ENCODE data around the gene TBXAS1.

The TBXAS1 gene

GRCh38 chr7:139855498-139856270 lies 26.6 kb downstream of the TBXAS1 start:
- Histone ChIP-seq H3K36me3 (ENCODE audit: control insufficient read depth, insufficient read depth, low read length, severe bottlenecking) (no peaks in the 10 kb centered on the region), H3K9me3 (ENCODE audit: control insufficient read depth, low read length) (peaks cover 3% of the 10 kb centered on the region), H3K4me1 (ENCODE audit: control insufficient read depth, insufficient read depth, low read length) (peaks cover 33% of the 10 kb centered on the region), H3K4me3 (ENCODE audit: low read length) (no peak overlapping the region), H3K27me3 (replicated peaks; ENCODE audit: control insufficient read depth, insufficient read depth, low read length) (no peaks in the 10 kb centered on the region), H3K9ac (ENCODE audit: low read length) (no peak overlapping the region)
- DNase-seq (ENCODE audit: low read depth): no peak

GRCh38 chr7:139857791-139858190 lies 28.7 kb downstream of the TBXAS1 start:
- no peak for DNase-seq (ENCODE audit: low read depth)
- peaks cover 23% of the 10 kb centered on the region for H3K4me1 ChIP-seq (ENCODE audit: control insufficient read depth, insufficient read depth, low read length)
- no peak overlapping the region for H3K9ac ChIP-seq (ENCODE audit: low read length)
- H3K27me3 ChIP-seq (replicated peaks; ENCODE audit: control insufficient read depth, insufficient read depth, low read length): no peaks in the 10 kb centered on the region
- H3K9me3 ChIP-seq (ENCODE audit: control insufficient read depth, low read length): peaks cover 3% of the 10 kb centered on the region
- no peaks in the 10 kb centered on the region for H3K36me3 ChIP-seq (ENCODE audit: control insufficient read depth, insufficient read depth, low read length, severe bottlenecking)
- no peak overlapping the region for H3K4me3 ChIP-seq (ENCODE audit: low read length)

DNA sequence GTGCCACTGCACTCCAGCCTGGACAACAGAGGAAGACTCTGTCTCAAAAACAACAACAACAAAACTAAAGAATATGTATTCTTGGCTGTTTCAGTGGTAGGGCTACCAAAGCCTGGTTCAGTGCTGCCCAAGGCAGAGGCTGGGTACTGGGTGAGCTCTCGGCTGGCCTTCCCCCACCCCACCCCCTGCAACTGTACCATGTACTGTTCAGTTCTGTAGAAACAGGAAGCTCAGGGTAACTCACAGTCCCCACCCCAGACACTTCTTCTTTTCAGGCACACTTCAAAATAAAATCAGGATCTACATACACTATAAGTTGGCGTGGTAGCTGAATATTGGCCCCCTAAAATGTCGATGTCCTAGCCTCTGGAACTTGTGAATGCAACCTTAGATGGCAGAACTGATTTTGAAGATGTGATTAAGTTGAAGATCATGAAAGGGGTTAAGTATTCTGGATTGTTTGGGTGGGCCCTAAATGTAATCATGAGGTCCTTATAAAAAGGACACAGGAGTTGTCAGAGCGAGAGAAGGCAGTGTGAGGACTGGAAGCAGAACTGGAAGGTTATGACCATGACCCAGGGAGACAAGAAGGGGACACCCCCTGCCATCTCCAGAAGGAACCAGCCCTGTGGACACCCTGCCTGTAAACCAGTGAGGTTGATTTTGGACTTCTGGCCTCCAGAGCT lies 31.2 kb downstream of the TBXAS1 start:
- H3K4me1 ChIP-seq (ENCODE audit: control insufficient read depth, insufficient read depth, low read length): peaks cover 3% of the 10 kb centered on the region
- H3K36me3 ChIP-seq (ENCODE audit: control insufficient read depth, insufficient read depth, low read length, severe bottlenecking): no peaks in the 10 kb centered on the region
- DNase-seq (ENCODE audit: low read depth): no peak

DNA sequence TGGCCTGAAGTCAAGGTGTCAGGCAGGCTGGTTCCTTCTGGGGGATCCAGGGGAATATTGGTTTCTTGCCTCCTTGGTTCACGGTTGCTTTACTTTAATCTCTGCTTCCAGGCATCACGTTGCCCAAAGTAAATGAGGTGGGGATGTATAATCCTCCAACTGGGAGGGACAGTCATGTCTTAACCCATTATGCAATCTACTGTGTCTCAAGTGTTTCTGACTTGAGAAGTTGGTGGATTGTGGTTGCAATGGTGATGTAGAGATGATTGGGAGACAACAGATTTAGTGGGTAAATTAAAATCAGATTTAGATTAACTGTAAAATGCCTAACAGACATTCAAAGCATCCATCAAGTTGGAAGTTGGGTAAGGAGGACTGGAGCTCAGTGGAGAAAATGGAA lies 32.7 kb downstream of the TBXAS1 start:
- no peak for DNase-seq (ENCODE audit: low read depth)
- H3K9me3 ChIP-seq (ENCODE audit: control insufficient read depth, low read length): peaks cover 13% of the 10 kb centered on the region
- no peak overlapping the region for H3K4me3 ChIP-seq (ENCODE audit: low read length)
- H3K4me1 ChIP-seq (ENCODE audit: control insufficient read depth, insufficient read depth, low read length): no peaks in the 10 kb centered on the region
- no peaks in the 10 kb centered on the region for H3K36me3 ChIP-seq (ENCODE audit: control insufficient read depth, insufficient read depth, low read length, severe bottlenecking)
- H3K9ac ChIP-seq (ENCODE audit: low read length): no peak overlapping the region
- no peaks in the 10 kb centered on the region for H3K27me3 ChIP-seq (replicated peaks; ENCODE audit: control insufficient read depth, insufficient read depth, low read length)

More for the DNA sequence above, 31.2 kb downstream of the TBXAS1 start:
- Histone ChIP-seq H3K9me3 (ENCODE audit: control insufficient read depth, low read length) (peaks cover 10% of the 10 kb centered on the region), H3K27me3 (replicated peaks; ENCODE audit: control insufficient read depth, insufficient read depth, low read length) (no peaks in the 10 kb centered on the region), H3K9ac (ENCODE audit: low read length) (no peak overlapping the region), H3K4me3 (ENCODE audit: low read length) (no peak overlapping the region)

DNA sequence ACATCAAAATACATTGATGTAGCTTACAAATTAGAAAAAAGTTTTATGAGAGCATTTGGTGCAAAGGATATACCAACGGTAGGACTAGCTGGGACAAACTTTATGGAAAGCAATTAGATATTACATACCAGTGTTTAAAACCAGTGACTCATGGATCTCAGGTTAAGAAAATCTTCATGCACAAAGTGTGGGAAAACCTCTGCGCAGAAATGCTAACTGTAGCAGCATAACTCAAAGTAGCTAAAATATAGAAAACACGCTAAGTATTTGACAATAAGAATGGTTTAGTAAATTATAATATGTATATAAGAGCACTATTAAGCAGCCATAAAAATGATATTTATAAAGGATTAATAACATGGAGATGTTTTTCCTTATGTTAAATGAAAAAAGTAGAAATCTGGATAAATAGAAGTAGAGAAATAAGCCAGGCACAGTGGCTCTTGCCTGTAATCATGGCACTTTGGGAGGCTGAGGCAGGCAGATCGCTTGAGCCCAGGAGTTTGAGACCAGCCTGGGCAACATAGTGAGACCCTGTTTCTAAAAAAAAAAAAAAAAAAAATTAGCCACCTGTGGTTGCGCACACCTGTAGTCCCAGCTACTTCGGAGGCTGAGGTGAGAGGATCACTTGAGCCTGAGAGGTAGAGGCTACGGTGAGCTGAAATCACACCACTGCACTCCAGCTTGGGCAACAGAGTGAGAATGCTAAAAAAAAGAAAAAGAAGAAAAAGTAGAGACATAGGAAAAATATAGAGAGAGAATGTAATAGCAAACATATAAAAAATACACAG lies 37.2 kb downstream of the TBXAS1 start:
- Histone ChIP-seq H3K9me3 (ENCODE audit: control insufficient read depth, low read length) (peaks cover 13% of the 10 kb centered on the region), H3K27me3 (replicated peaks; ENCODE audit: control insufficient read depth, insufficient read depth, low read length) (no peaks in the 10 kb centered on the region), H3K36me3 (ENCODE audit: control insufficient read depth, insufficient read depth, low read length, severe bottlenecking) (no peaks in the 10 kb centered on the region), H3K4me1 (ENCODE audit: control insufficient read depth, insufficient read depth, low read length) (peaks cover 9% of the 10 kb centered on the region), H3K4me3 (ENCODE audit: low read length) (no peak overlapping the region), H3K9ac (ENCODE audit: low read length) (no peak overlapping the region)
- no peak for DNase-seq (ENCODE audit: low read depth)

- no peak for DNase-seq (ENCODE audit: low read depth)
- H3K9me3 ChIP-seq (ENCODE audit: control insufficient read depth, low read length): peaks cover 13% of the 10 kb centered on the region
- no peaks in the 10 kb centered on the region for H3K27me3 ChIP-seq (replicated peaks; ENCODE audit: control insufficient read depth, insufficient read depth, low read length)
- H3K4me3 ChIP-seq (ENCODE audit: low read length): no peak overlapping the region
- H3K36me3 ChIP-seq (ENCODE audit: control insufficient read depth, insufficient read depth, low read length, severe bottlenecking): no peaks in the 10 kb centered on the region
- no peak overlapping the region for H3K9ac ChIP-seq (ENCODE audit: low read length)
- peaks cover 18% of the 10 kb centered on the region for H3K4me1 ChIP-seq (ENCODE audit: control insufficient read depth, insufficient read depth, low read length)
These were observed 38.8 kb downstream of the TBXAS1 start for GRCh38 chr7:139867847-139868246.

GRCh38 chr7:139869886-139870285 lies 40.8 kb downstream of the TBXAS1 start:
- Histone ChIP-seq H3K4me3 (ENCODE audit: low read length) (no peak overlapping the region), H3K27me3 (replicated peaks; ENCODE audit: control insufficient read depth, insufficient read depth, low read length) (no peaks in the 10 kb centered on the region)

DNA sequence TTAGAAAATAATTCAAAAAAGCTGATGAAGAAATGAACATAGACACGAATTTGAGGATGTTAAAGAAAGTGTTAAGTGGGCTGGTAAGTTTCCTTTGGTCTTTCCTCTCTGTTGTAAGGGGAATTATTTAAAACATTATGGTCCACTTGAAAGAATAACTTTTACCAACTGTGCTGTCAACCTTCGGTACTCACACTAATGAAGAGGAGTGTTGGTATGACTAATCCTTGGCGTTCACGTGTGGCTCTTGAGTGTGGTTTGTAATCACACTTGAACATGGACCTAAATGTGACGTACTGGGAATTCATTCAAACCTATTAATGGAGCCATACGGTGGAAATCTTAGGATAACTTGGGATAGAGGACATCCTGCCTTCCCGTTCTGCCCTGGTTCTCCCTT lies 41.3 kb downstream of the TBXAS1 start:
- Histone ChIP-seq H3K9me3 (ENCODE audit: control insufficient read depth, low read length) (peaks cover 3% of the 10 kb centered on the region), H3K36me3 (ENCODE audit: control insufficient read depth, insufficient read depth, low read length, severe bottlenecking) (no peaks in the 10 kb centered on the region), H3K9ac (ENCODE audit: low read length) (no peak overlapping the region), H3K4me3 (ENCODE audit: low read length) (no peak overlapping the region), H3K4me1 (ENCODE audit: control insufficient read depth, insufficient read depth, low read length) (peaks cover 18% of the 10 kb centered on the region), H3K27me3 (replicated peaks; ENCODE audit: control insufficient read depth, insufficient read depth, low read length) (no peaks in the 10 kb centered on the region)
- no peak for DNase-seq (ENCODE audit: low read depth)

More at GRCh38 chr7:139869886-139870285, 40.8 kb downstream of the TBXAS1 start:
- peaks cover 3% of the 10 kb centered on the region for H3K9me3 ChIP-seq (ENCODE audit: control insufficient read depth, low read length)
- H3K9ac ChIP-seq (ENCODE audit: low read length): no peak overlapping the region
- no peaks in the 10 kb centered on the region for H3K36me3 ChIP-seq (ENCODE audit: control insufficient read depth, insufficient read depth, low read length, severe bottlenecking)
- no peak for DNase-seq (ENCODE audit: low read depth)
- peaks cover 18% of the 10 kb centered on the region for H3K4me1 ChIP-seq (ENCODE audit: control insufficient read depth, insufficient read depth, low read length)

GRCh38 chr7:139871331-139871730 lies 42.3 kb downstream of the TBXAS1 start:
- H3K4me1 ChIP-seq (ENCODE audit: control insufficient read depth, insufficient read depth, low read length): peaks cover 23% of the 10 kb centered on the region
- peak; percentile 4 for DNase-seq (ENCODE audit: low read depth)
- H3K9ac ChIP-seq (ENCODE audit: low read length): peak overlapping the region; percentile 59
- H3K9me3 ChIP-seq (ENCODE audit: control insufficient read depth, low read length): no peaks in the 10 kb centered on the region
- no peaks in the 10 kb centered on the region for H3K27me3 ChIP-seq (replicated peaks; ENCODE audit: control insufficient read depth, insufficient read depth, low read length)
- H3K4me3 ChIP-seq (ENCODE audit: low read length): peak overlapping the region; percentile 15
- H3K36me3 ChIP-seq (ENCODE audit: control insufficient read depth, insufficient read depth, low read length, severe bottlenecking): no peaks in the 10 kb centered on the region

DNA sequence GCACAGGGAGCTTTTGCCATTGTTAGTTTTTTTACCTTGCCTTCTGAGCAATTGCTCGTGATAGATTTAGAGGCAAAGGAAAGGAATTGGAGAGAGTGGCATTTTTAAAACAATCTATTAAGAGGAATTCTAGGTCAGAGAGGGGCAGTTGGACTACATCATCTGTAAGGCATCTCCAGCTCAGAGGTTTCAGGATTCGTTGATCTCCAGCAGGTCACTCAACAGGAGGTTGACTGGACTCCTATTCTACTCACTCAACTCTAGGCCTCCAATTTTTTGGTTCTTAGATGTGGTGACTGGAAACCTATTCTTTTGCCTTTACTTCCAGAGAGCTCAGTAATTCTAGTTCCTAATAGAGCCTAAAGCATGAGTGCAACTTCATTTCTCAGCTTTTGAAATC lies 42.8 kb downstream of the TBXAS1 start:
- Histone ChIP-seq H3K9ac (ENCODE audit: low read length) (peak overlapping the region; percentile 59), H3K27me3 (replicated peaks; ENCODE audit: control insufficient read depth, insufficient read depth, low read length) (no peaks in the 10 kb centered on the region), H3K4me1 (ENCODE audit: control insufficient read depth, insufficient read depth, low read length) (peaks cover 28% of the 10 kb centered on the region), H3K9me3 (ENCODE audit: control insufficient read depth, low read length) (no peaks in the 10 kb centered on the region), H3K36me3 (ENCODE audit: control insufficient read depth, insufficient read depth, low read length, severe bottlenecking) (no peaks in the 10 kb centered on the region), H3K4me3 (ENCODE audit: low read length) (peak overlapping the region; percentile 15)
- DNase-seq (ENCODE audit: low read depth): no peak

Measured in adipocyte (in vitro differentiated cells).